Esophagus muscularis mucosa (tissue), 4 donors: ENCODE data around the gene TPRN. TPM values are rescaled to one million over a fixed set of nuclear protein-coding genes. Genes with fewer than 3 reads are reported as not detected.
A peak's percentile ranks its signal among the peaks of the same experiment; 100 is the strongest.

Source experiments
- DNase-seq: peaks from one replicate; pipeline ENCODE4 v3.0.0-alpha.2; 2017; ENCODE audit errors: extremely low spot score
- H3K27ac ChIP-seq, 4 donors: fragments of 200-600 bp; sonication (generic); replicated peaks in 1 of 4; 1 replicate in 3 of 4; 2 replicates in 1 of 4; pipeline ENCODE4 v1.5.1; 2016 to 2019; ENCODE audit warnings: mild to moderate bottlenecking in 1 of 4
- H3K27me3 ChIP-seq, 4 donors: fragments of 200-600 bp; sonication (generic); one replicate each; pipeline versions ENCODE4 v1.5.1 to v1.6.0; 2016 to 2019
- H3K36me3 ChIP-seq, 4 donors: fragments of 200-600 bp; sonication (generic); one replicate each; pipeline ENCODE4 v1.5.1; 2016 to 2019
- H3K4me1 ChIP-seq, 4 donors: fragments of 200-600 bp; sonication (generic); one replicate each; pipeline ENCODE4 v1.5.1; 2016 to 2019
- H3K4me3 ChIP-seq, 4 donors: fragments of 200-600 bp; sonication (generic); 1 replicate in 2 of 4; 2 replicates in 2 of 4; pipeline ENCODE4 v1.5.1; 2016 to 2019; ENCODE audit warnings: mild to moderate bottlenecking in 4 of 4, moderate library complexity in 1 of 4
- H3K9me3 ChIP-seq, 4 donors: fragments of 200-600 bp; sonication (generic); 1 replicate in 3 of 4; 2 replicates in 1 of 4; pipeline ENCODE4 v1.5.1; 2016 to 2019
- CTCF ChIP-seq, 3 experiments: fragments of 200-600 bp in 2 of 3; fragments of 450-650 bp in 1 of 3; sonication (generic) in 2 of 3; IDR thresholded peaks; one replicate each; pipeline ENCODE4 v1.5.1; 2017 to 2019; ENCODE audit warnings: antibody characterized with exemption in 3 of 3, mild to moderate bottlenecking in 2 of 3, moderate library complexity in 1 of 3
- EP300 ChIP-seq: sonication (generic); formaldehyde crosslinking; IDR thresholded peaks from one replicate; pipeline ENCODE4 v1.6.1; 2017; ENCODE audit warnings: antibody characterized with exemption
- POLR2A ChIP-seq: fragments of 450-650 bp; IDR thresholded peaks from one replicate; pipeline ENCODE4 v1.6.1; 2017; ENCODE audit warnings: antibody characterized with exemption, moderate library complexity, mild to moderate bottlenecking, low read depth
- POLR2AphosphoS5 ChIP-seq, 2 donors: sonication (generic); formaldehyde crosslinking; IDR thresholded peaks; one replicate each; pipeline ENCODE4 v1.6.1; 2017; ENCODE audit warnings: antibody characterized with exemption in 2 of 2
- WGBS: methylation state at CpG from one replicate; pipeline ENCODE4 v1.1.5; 2018; 5-methylcytosine and 5-hydroxymethylcytosine counted together
- intact Hi-C: fragments of 100-400 bp; cut with DNase I; formaldehyde crosslinking; loops from one replicate; pipeline ENCODE4 v1.15.1; 2023
- total RNA-seq, 4 donors: library from RNA; depleted of rRNA; stranded (reverse); fragments of >200 nt; gene quantifications; one replicate each; pipeline versions ENCODE4 v1.1.0 to v1.2.1, GENCODE V29; 2016

Gene TPRN
- total RNA-seq, 4 donors from 2014 or later: 4.1 to 12.6 (median 7.7) TPM

- no peaks in the 10 kb centered on the region for H3K9me3 ChIP-seq
- peaks cover under 1 to 10% (median 7%) of the 10 kb centered on the region in 4 donors for H3K4me1 ChIP-seq
- no peaks in the 10 kb centered on the region for H3K27me3 ChIP-seq
- peaks cover 0 to 61% (median 15%) of the 10 kb centered on the region in 4 donors for H3K36me3 ChIP-seq
- no peak for DNase-seq
- no peak overlapping the region for H3K4me3 ChIP-seq
- WGBS: 81% methylated on average over 10 of the region's 21 CpGs
- intact Hi-C loops: no loop called here
- no peak overlapping the region for H3K27ac ChIP-seq
- no peak for TF ChIP-seq POLR2AphosphoS5 (IDR thresholded peaks at IDR 0.05)
- no peak for TF ChIP-seq CTCF (IDR thresholded peaks at IDR 0.05)
- TF ChIP-seq POLR2A: no peak
- no peak for TF ChIP-seq EP300
These were observed 12.0 kb upstream of the TPRN start for GRCh38 chr9:137212520-137212919.

- intact Hi-C loops: no loop called here
- H3K4me3 ChIP-seq: no peak overlapping the region
- no peaks in the 10 kb centered on the region for H3K27me3 ChIP-seq
- WGBS: 89% methylated on average over 10 of the region's 13 CpGs
- TF ChIP-seq POLR2AphosphoS5 (IDR thresholded peaks at IDR 0.05) (no peak), EP300 (no peak), POLR2A (no peak), CTCF (IDR thresholded peaks at IDR 0.05) (no peak)
- no peak overlapping the region for H3K27ac ChIP-seq
- no peak for DNase-seq
- H3K36me3 ChIP-seq: peaks cover 0 to 60% (median 15%) of the 10 kb centered on the region in 4 donors
- H3K4me1 ChIP-seq: peaks cover 5 to 10% (median 8%) of the 10 kb centered on the region in 4 donors
- no peaks in the 10 kb centered on the region for H3K9me3 ChIP-seq
These were observed 11.0 kb upstream of the TPRN start for GRCh38 chr9:137211532-137211931.

GRCh38 chr9:137206602-137207001 is 6.1 kb upstream of the TPRN start:
- no peak for DNase-seq
- Histone ChIP-seq H3K9me3 (no peaks in the 10 kb centered on the region), H3K36me3 (peaks cover 0 to 36% (median 3%) of the 10 kb centered on the region in 4 donors), H3K4me3 (peak overlapping the region; percentile 78 to 95 (median 87)), H3K27ac (no peak overlapping the region), H3K27me3 (no peaks in the 10 kb centered on the region), H3K4me1 (peaks cover 43 to 54% (median 50%) of the 10 kb centered on the region in 4 donors)
- intact Hi-C loops: no loop called here
- 74% methylated on average over 7 of the region's 7 CpGs for WGBS
- TF ChIP-seq EP300: no peak
- TF ChIP-seq POLR2AphosphoS5 (IDR thresholded peaks at IDR 0.05): no peak
- TF ChIP-seq CTCF (IDR thresholded peaks at IDR 0.05): no peak
- TF ChIP-seq POLR2A: no peak

- Histone ChIP-seq H3K9me3 (no peaks in the 10 kb centered on the region), H3K27me3 (no peaks in the 10 kb centered on the region), H3K36me3 (peaks cover 0 to 25% (median 3%) of the 10 kb centered on the region in 4 donors), H3K4me3 (peak within 1 kb of the TSS; percentile 78 to 95 (median 87)), H3K27ac (peak within 1 kb of the TSS; percentile 80 to 91 (median 84)), H3K4me1 (peaks cover 48 to 61% (median 57%) of the 10 kb centered on the region in 4 donors)
- peak; percentile 97 for DNase-seq
- intact Hi-C loops: no loop called here
- 6% methylated on average over 24 of the region's 98 CpGs for WGBS
- peak; percentile 45 for TF ChIP-seq POLR2A
- no peak for TF ChIP-seq EP300
- TF ChIP-seq POLR2AphosphoS5 (IDR thresholded peaks at IDR 0.05): peak; percentile 94 to 97
- TF ChIP-seq CTCF (IDR thresholded peaks at IDR 0.05): peak in 1 of 3 experiments; percentile 13
These were observed 4.9 kb upstream of the TPRN start, which contains the start of the genes NDOR1 and TMEM203 for GRCh38 chr9:137205126-137206069. Gene NDOR1 (plus strand): TSS chr9:137205700. CDS start chr9:137205778, 78 bp downstream. Gene TMEM203 (minus strand): TSS chr9:137205648. CDS start chr9:137205414, 234 bp downstream.
